ENCODE data around the gene EIF1AY. TPM values are rescaled to one million over a fixed set of nuclear protein-coding genes. Genes with fewer than 3 reads are reported as not detected.

Gene EIF1AY
- total and polyA plus RNA-seq, 3 donors from 2014 or later = 27.6 to 38.7 (median 32.8) TPM

- Histone ChIP-seq H3K9me3 (no peaks in the 10 kb centered on the region), H3K36me3 (ENCODE audit: low read depth, missing control alignments) (no peaks in the 10 kb centered on the region), H3K4me1 (no peaks in the 10 kb centered on the region), H3K27me3 (no peaks in the 10 kb centered on the region), H3K4me3 (no peak overlapping the region), H3K27ac (no peak overlapping the region)
- 47 to 61% methylated on average over 2 of the region's 2 CpGs for WGBS, 2 donors
- intact Hi-C loops (cut with DNase I; ENCODE audit: low total_unique reads) = no loop called here
- DNase-seq = no peak
- TF ChIP-seq POLR2A (IDR thresholded peaks at IDR 0.05) = no peak
- TF ChIP-seq CTCF (IDR thresholded peaks at IDR 0.05) = no peak
These were observed 19.8 kb upstream of the EIF1AY start for GRCh38 chrY:20555820-20556219.

- Histone ChIP-seq H3K36me3 (ENCODE audit: low read depth, missing control alignments) (no peaks in the 10 kb centered on the region), H3K4me1 (no peaks in the 10 kb centered on the region), H3K9me3 (no peaks in the 10 kb centered on the region), H3K27ac (no peak overlapping the region), H3K4me3 (no peak overlapping the region), H3K27me3 (no peaks in the 10 kb centered on the region)
- DNase-seq = no peak
- 30 to 41% methylated on average over 2 of the region's 2 CpGs for WGBS, 2 donors
- TF ChIP-seq POLR2A (IDR thresholded peaks at IDR 0.05) = no peak
- TF ChIP-seq CTCF (IDR thresholded peaks at IDR 0.05) = peak in 1 of 3 experiments; percentile 31
- intact Hi-C loops (cut with DNase I; ENCODE audit: low total_unique reads) = no loop called here
These were observed 16.9 kb upstream of the EIF1AY start for GRCh38 chrY:20558677-20559076.

- H3K27ac ChIP-seq = peak overlapping the region in 1 of 2 donors; percentile 45
- 25 to 34% methylated on average over 2 of the region's 2 CpGs for WGBS, 2 donors
- TF ChIP-seq POLR2A (IDR thresholded peaks at IDR 0.05) (no peak), CTCF (IDR thresholded peaks at IDR 0.05) (no peak)
- no peaks in the 10 kb centered on the region for H3K36me3 ChIP-seq (ENCODE audit: low read depth, missing control alignments)
- no peak overlapping the region for H3K4me3 ChIP-seq
- DNase-seq = peak; percentile 27
- H3K4me1 ChIP-seq = no peaks in the 10 kb centered on the region
- no peaks in the 10 kb centered on the region for H3K27me3 ChIP-seq
- no peaks in the 10 kb centered on the region for H3K9me3 ChIP-seq
- intact Hi-C loops (cut with DNase I; ENCODE audit: low total_unique reads) = no loop called here
These were observed 15.6 kb upstream of the EIF1AY start for GRCh38 chrY:20559873-20560512.

GRCh38 chrY:20571306-20571705, 4.3 kb upstream of the EIF1AY start:
- DNase-seq = no peak
- no peaks in the 10 kb centered on the region for H3K4me1 ChIP-seq
- no peaks in the 10 kb centered on the region for H3K27me3 ChIP-seq
- H3K9me3 ChIP-seq = no peaks in the 10 kb centered on the region
- no peaks in the 10 kb centered on the region for H3K36me3 ChIP-seq (ENCODE audit: low read depth, missing control alignments)
- WGBS, 2 donors = 62 to 79% methylated on average over 3 of the region's 3 CpGs
- no peak for TF ChIP-seq CTCF (IDR thresholded peaks at IDR 0.05)
- TF ChIP-seq POLR2A (IDR thresholded peaks at IDR 0.05) = no peak
- no peak overlapping the region for H3K27ac ChIP-seq
- intact Hi-C loops (cut with DNase I; ENCODE audit: low total_unique reads) = no loop called here
- no peak overlapping the region for H3K4me3 ChIP-seq

GRCh38 chrY:20576506-20576905, 930 bp downstream of the EIF1AY start:
- Histone ChIP-seq H3K4me3 (peak overlapping the region; percentile 67 to 78), H3K4me1 (no peaks in the 10 kb centered on the region), H3K27ac (peak overlapping the region; percentile 93 to 94), H3K27me3 (no peaks in the 10 kb centered on the region), H3K9me3 (no peaks in the 10 kb centered on the region), H3K36me3 (ENCODE audit: low read depth, missing control alignments) (no peaks in the 10 kb centered on the region)
- WGBS, 2 donors = 11% methylated on average over 5 of the region's 5 CpGs
- DNase-seq = no peak
- TF ChIP-seq POLR2A (IDR thresholded peaks at IDR 0.05) = no peak
- TF ChIP-seq CTCF (IDR thresholded peaks at IDR 0.05) = no peak
- intact Hi-C loops (cut with DNase I; ENCODE audit: low total_unique reads) = no loop called here
